Adrenal gland (tissue), 5 donors: Measurements from ENCODE around the gene PDE6B.

Source experiments
- CTCF ChIP-seq, 6 experiments: fragments of 450-650 bp in 4 of 6; fragments of 200-600 bp in 2 of 6; sonication (generic) in 1 of 6; IDR thresholded peaks; 1 replicate in 5 of 6; 2 replicates in 1 of 6; pipeline versions ENCODE4 v1.5.1 to v1.8.0; 2016 to 2021; ENCODE audit warnings: antibody characterized with exemption in 6 of 6, mild to moderate bottlenecking in 2 of 6, moderate library complexity in 1 of 6
- POLR2A ChIP-seq, 2 donors: fragments of 450-650 bp; IDR thresholded peaks; one replicate each; pipeline ENCODE4 v1.6.1; 2017; ENCODE audit warnings: antibody characterized with exemption in 2 of 2, mild to moderate bottlenecking in 2 of 2, moderate library complexity in 1 of 2
- donor health status: DM: no; HTN: no; CAD: no.

- TF ChIP-seq CTCF (IDR thresholded peaks at IDR 0.05) (no peak), POLR2A (IDR thresholded peaks at IDR 0.05) (no peak)
Measured at GRCh38 chr4:605702-606425, 19.5 kb upstream of the PDE6B start.
